GM19328 (cell line): ENCODE data around the gene NFIX.

Experiments
- ATAC-seq: cut with Tn5 transposase; IDR thresholded peaks from one replicate; pipeline ENCODE4 v1.9.1; 2021; ENCODE audit warnings: mild to moderate bottlenecking, moderate library complexity; ENCODE audit not compliant: unreplicated experiment

The NFIX gene

DNA sequence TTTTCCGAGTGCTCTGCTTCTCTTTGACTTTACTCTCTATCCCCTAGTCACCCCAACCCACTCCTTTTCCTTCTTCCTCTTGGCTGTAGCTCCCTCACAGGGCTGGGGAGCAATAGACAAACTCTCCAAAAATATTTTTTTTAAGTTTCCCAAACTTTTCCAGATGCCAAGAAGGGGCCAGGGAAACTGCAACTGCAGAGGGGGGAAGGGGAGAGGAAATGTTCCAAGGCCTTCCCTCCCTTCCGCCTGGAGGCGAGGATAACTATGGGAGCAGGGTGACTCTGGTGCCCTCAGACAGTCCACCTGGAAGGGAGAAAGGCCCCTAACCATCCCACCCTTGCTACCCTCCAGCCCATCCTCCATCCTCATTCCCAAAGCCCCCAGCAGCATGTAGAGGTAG lies 58.0 kb downstream of the NFIX start:
- no peak for ATAC-seq

DNA sequence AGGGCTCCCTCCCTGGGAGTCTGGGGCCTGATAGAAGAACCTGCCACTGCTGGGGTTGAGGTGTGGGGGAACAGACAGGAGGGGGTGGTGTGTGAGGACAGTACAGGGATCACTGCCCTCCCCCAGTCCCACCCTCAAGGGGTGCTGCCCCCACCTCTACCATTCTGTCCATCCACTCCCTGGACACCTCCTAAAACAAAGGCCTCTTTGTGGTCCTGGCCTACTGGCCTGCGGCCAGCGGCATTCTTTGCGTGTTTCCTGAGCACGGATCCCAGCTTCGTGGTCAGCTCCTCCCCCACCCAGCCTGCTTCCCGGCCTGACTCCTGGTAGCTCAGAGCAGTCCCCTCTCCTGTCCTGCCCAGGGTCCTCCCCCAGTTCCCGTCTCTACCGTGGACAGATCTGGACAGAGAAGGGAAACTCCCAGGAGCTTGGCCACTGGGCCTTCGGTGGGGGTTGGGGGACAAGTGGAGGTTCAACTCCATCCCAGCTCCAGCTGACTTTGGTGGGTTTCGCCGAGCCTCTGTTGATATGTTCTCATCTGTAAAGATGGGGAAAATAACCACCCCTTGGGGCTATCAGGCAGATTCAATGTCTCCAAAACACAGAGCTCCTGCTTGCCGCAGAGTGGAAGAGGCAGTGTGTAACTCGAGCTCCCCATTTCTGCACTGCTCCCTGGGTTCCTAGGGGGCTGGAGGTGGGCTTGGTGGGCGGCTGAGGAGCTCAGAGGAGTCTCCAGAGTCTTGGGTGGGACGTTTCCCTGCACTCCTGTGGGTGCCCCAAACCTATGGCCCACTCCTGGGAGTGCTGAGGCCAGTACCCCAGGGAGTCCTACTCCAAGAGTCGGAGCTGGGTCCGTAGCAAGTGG lies 58.7 kb downstream of the NFIX start:
- no peak for ATAC-seq

DNA sequence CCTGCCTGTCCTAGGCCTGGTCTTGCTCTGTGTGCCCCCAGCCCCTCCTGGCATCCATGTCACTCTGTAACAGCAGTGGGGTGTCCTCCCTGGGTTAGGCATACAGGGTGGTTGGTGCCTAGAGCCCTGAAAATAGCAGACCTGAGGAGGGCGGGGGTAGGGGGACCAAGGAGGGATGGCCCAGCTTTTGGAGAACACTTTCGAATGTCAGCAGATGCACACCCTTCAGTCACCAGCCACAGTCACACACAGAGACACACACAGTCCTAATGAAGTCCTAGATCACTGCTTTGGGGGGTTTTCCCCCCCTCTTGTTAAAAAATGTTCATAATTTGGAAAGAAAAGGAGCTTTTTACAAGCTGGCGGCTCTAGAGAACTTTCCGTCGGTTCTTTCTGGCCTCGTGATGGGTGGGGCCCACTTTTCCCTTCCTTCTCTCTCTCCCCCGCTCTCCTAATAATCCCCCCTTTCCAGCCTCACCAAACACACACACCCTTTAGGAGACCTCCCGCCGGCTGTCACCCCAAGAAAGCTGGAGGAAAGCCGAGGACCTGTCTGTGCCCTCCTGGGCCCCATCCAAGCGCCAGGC lies 59.4 kb downstream of the NFIX start:
- no peak for ATAC-seq

DNA sequence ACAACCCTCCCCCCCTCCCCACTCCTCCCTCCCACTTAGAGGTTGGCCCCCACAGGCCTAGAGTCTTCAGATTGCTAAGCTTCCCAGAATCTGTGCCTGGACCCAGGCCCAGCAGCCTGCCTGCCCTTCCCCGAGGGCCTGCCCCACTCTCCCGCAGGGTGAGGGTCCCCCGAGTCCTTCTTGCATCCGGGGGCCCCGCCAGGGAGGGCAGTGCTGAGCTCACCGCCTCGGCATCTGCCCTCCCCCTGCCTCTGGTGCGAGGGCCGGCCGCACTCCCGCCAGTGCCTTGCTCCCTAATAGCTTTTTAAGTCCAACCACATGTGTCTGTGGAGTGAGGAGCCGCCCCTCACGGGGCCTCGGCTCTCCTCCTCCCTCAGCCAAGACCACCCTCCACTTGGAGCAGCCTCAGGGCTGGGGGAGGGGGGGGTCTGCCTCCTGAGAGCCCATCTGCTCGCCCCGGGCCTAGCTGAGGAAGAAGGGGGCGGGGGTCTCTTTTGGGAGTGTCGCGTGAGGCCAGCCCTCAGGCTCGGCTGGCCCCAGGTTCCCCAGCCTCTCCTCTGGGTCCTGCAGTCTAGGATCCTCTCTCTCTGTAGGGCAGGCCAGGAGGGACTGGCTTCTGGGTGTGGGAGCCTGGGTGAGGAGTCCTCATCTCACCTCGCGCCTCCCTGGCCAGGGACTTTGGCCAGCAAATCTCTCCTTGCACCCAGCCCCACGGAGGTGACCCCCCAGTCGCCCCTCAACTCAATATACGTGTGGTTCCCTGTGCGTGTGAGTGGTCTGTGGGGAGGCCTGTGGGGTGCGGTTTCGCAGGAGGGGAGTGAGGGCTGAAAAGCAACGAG lies 60.2 kb downstream of the NFIX start:
- ATAC-seq, result no peak

DNA sequence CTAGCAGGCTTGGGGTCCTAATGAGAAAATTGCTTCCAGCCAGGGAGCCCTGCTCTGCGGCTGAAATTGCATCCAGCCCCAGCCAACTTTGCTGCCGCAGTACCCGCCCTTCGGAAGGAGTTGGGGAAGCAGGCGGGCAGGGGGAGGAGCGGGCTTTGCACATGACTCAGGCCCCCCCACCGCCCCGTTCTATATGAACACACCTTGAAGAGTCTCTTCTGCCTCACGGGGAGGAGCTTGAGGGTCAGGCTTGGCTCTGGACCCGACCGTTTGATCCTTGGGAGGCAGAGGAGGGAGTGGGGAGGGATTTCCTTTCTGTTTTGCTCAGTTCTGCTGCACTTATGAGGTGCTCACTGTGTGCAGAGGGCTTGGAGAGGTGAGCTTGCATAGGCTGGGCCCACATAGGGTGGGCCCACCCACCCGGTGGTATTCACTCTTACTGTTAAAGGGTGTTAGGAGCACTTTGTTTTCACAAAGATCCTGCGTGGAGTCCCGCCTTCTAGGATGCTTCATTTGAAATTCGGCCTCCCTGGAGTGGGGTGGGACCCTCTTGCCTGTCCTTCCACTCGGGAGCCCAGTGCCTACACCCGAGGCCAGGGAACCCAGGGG lies 60.9 kb downstream of the NFIX start:
- ATAC-seq, result no peak

DNA sequence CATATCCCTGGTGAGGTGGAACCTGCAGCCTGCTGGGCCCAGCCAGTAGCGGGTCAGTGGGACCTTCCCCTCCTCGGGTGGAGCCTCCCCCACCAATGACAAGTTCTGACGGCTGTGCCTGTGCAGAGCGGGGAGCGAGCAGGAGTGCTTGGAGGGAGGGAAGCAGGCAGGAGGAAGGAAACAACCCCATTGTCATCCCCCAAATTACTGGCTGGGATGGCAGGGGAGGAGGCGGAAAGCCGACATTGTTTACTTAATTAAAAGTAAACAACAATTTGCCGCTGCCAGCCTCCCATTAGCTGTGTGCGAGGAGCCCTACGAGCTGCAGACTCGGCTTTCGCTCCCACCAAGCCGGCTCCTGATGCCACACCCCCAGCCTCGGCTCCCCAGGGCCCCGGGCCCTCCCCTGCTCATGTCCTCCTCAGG lies 61.9 kb downstream of the NFIX start:
- no peak for ATAC-seq

DNA sequence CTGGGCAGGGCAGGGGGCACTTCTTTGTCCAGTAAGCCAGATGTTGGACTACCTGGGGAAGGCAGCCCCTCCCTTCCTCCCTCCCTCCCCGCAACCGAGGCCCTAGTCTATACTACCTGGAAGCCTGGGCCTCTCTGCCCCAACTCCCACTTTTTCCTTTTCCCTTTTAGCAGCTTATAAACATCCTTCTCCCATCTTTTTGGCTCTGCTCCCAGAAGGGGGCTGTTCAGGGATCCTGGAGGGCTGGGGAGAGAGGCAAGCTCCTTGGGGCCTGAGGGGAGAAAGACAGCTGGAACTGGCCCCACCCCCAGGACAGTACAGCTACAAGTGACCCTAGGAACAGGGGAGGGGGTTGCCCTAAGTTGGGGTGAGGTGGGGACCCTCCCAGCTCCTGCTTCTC lies 62.5 kb downstream of the NFIX start:
- ATAC-seq, result no peak

DNA sequence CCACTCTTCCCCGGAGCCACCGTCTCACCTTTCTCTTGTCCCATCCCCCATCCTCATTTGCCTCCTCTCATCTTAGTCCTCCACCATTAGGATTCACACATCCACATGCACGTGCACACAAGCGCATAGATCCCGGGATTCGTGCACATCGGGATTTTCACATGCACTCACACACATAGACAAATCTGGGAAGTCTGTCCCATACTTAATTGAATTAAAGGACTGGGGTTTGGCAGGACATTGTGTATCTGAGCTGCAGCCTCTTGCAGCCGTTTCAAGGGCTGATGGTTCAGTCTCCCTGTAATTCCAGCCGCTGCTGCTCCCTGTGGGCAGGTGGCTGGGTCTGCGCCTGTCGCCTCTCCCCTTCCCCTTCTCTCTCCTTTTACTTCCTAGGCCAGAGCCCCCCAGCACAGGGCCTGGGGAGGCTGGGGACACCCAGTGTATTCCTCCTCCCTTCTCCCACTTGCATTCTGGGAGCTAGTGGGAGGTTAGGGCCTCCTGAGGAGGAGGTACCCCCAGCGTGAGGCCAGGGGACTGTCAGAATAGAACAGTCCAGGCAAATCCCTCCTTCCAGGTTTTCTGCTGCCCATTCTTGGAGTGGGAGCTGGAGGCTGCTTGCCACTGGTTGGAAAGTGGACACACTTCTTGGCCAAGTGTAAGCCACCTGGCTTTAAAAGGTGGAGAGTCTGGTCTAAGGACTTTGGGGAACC lies 63.8 kb downstream of the NFIX start:
- ATAC-seq, result no peak

DNA sequence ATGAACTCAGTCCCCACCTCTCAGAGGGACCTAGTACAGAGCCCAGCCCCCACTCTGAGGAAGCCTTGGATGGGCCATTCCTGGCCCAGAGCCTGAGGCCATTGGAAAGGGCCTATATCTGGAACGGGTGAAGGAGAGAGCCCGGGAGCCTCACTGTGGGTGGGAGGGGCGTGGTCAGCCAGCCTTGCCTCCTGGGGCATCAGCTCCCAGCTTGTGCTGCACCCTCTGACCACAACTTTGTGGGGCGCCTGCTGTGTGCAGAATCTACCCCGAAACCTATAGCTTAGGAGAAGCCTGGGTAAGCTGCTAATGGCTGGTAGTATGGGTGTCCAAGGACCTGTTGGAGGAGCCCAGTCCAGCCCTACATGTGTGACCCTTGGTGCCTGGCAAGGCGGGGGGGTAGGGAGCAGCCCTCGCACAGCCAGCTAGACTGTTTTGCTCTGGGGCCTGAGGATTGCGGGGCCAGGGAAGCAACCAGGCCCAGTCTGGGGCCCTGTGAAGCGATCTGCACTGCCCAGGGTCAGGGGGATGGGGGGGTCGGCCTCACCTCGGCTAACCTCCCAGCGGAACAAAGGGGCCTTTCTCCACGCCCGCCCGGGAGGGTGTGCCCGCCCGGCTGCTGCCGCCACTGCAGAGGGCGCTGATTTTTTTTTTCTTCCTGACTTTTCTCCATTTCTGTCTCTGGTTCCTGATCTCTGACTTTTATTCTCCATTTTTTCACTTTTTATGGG lies 65.1 kb downstream of the NFIX start:
- ATAC-seq, result no peak

DNA sequence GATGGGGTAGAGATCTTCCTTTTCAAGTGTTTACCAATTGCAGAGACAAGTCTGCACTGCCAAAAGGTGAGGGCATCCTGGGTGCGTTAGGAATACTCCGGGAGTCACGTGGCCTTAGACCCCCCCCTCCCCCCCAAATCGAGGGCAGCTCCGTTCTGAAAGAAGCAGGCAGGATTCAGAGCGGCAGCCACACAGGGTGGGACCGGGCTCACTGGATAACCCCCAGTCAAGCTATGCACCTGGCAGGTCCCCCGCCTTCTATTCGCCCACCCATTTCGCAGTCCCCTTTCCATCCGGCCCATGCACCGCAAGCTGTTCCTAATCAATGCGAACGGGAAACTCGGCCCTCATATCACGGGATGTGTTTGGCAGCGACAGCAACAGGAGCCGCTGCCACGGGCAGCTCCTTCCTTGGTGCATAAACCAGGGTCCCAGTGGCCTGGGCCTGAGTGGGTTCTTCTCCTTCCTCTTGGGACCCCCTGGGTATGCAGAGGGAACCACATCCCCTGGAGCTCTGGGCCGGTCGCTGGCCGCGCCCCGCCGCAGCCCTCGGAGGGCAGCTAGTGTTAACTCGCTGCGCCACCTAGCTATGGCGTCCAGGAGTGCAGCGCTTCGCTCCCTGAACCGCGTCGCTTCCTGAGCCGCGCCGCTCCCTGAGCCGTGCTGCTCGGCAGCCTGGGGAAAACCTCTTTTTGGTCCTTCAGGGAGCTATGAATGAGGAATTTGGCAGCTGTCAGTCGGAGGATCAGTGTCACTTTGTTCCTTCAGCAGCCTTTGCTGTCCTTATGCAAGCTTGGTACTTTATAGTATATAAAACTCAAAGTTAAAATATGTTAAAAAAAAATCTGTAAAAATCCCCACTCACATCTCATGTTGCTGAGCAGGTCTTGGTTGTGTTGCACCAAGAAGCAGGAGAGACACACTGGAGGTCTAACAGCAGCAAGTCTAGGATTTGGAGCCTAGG lies 66.0 kb downstream of the NFIX start:
- no peak for ATAC-seq

DNA sequence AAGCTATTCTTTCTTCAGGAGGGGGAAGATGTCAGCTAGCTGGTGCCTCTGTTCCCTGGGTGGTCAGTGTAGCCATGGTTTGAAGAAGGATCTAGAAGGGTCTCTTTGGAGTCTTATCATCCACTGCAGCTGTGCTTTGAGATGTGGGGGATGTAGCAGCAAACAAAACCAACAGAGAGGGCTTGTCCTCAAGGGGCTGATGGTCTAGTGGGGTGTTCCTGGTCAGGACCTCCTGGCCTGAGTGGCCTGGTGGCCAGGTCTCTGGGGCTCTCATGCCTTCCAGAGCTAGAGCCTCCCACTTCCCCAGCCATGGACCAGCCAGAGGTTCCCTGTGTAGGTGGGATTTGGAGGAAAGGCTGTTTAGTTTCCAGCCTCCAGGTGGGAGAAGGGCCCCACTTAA lies 67.0 kb downstream of the NFIX start:
- no peak for ATAC-seq

DNA sequence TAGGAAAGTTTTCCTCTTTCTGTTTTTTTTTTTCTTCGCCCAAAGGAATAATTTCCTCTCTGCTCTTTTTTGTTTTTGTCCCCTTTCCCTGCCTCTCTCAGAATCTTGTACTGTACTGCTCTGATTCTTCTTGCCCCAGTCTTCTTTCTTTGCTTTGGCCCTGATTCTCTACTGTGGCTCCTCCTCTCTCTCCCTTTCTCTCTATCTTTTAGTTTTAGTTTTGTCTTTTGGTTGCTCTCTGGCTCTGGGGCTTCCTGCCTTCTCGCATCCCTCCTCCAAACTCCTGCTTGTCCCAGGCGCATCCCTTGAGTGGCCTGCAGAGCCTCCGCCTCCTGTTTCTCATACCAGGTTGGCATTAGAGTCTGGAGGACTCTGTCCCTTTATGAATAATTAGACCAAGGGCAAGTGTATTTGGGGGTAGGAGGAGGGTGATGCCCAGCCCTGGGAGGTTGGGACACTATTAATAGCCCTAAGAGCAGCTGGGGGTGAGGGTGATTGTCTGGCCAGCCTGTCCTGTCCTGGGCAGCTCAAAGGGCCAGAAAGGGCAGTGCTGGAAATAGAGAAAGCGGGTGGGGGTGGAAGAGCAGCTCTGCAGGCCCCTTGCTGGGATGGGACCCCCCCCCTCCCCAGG lies 68.3 kb downstream of the NFIX start:
- no peak for ATAC-seq

DNA sequence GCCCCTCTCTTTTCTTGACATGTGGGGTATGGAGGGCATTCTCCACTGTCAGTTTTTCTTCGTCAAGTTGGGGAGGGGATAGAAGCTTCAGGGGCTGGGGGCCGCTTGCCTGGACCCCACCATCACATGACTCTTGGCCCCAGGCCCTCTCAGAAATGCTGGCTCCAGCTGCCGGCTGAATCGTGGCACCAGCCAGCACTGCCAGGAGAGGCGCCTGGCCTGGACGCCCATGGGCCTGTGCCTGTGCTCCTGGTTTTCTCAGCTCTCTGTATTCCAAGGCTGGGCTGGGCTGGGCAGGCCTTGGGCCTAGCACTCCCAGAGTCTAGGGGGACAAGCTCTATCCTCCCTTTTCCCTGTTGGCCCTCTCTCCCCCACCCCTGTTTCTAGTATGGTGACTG lies 68.8 kb downstream of the NFIX start:
- no peak for ATAC-seq

DNA sequence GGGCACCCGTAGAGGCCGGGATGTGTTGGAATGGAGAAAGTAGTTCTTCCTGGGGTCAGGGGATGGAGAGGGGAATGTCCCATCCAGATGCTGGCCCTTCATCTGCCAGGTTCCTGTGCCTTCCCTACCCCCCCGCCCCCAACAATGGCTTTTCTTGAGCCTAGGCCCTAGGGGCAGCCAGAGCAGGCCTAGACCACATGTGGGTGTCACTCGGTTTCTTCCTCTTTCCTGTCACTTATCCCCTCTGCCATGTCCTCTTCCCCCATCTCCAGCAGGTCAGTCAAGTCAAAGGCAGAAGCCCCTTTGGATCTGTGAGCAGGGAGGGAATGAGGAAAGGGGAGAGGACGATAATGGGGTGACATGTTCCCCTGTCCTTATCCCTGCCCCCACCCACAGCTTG lies 71.0 kb downstream of the NFIX start:
- no peak for ATAC-seq

DNA sequence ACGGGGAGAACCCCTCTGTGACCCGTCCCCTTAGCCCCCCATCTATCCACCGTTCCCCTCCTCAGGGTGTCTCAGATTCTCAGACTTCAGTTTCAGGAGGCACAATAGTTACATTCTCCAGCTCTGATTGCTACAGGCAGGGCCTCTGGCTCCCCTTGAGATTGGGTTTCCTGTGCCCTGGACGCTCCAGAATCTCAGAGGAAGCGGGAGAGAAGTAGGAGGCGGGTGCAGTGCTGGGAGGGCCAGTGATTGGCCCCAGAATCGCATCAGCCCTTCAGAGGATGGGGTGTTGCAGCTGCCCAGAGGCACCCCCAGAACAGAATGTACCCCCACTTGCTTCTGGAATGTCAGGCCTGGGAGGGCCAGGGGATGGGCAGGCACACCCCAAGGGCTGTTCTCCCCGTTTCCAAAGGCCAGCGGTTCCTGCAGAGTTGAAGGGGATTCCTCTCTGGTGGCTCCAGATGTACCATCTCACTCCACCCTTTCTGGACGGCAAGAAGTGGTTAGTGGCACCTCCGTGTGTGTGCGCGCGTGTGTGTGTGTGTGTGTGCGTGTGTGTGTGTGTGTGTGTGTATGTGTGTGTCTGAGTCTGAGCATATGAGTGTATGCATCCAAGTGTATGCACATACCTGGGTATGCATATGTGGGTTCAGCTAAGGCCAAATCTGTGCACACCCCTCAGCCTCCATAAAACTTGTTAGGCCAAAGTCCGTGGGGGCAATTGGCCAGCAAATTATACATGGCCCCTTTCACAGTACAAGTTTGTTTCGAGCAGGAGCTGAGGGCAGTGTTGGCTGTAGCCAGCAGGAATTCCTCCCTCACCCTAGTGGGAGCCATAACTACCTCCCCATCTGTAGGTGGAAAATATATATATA lies 71.9 kb downstream of the NFIX start:
- ATAC-seq, result no peak

DNA sequence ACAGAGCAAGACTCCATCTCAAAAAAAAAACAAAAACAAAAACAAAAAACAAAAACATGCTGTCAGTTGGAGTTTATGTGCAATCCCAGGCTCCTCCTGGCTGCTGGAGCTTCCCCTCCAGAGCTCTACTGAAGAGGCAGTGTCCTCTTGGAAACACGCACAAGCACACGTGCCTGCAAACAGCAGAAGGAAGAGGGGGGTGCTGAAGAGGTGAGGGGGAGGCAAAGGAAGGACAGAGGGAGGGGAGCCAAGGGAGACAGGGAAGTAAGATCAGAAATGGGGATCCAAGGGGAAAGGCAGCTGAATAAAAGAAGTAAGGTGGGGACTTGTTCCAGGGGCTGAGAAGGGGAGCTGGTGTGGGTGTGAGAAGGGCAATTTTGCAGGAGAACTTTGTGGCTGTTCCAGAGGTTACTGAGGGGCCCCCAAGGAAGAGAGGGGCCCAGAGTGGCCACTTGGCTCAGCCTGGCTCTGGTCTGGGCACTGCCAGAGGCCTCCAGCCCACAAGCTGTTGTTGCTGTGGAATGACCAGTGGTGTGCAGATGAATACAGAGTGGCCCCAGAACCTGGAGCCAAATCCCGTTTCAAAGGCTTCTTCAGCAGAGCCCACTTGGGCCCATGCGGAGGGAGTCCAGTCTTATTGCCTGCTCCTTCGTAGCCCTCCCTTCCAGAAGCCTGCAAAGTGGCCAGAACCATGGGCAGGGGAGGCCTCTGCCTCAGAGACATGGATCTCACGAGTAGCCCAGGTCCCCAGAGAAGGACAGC lies 73.0 kb downstream of the NFIX start:
- no peak for ATAC-seq
